Breast epithelium (tissue), 4 donors: ENCODE measurements around the gene ZNF566. TPM values are rescaled to one million over a fixed set of nuclear protein-coding genes. Genes with fewer than 3 reads are reported as not detected.

Experiments
- DNase-seq, 2 donors: peaks; one replicate each; pipeline ENCODE4 v3.0.0-alpha.2; 2019; ENCODE audit warnings: low spot score in 2 of 2
- H3K27ac ChIP-seq, 2 donors: fragments of 200-600 bp; sonication (generic) in 1 of 2; one replicate each; pipeline ENCODE4 v1.5.1; 2016 to 2019; ENCODE audit warnings: mild to moderate bottlenecking in 1 of 2
- H3K27me3 ChIP-seq, 2 donors: fragments of 200-600 bp; sonication (generic) in 1 of 2; one replicate each; pipeline versions ENCODE4 v1.5.1 to v1.6.0; 2017 to 2019; ENCODE audit warnings: control low read depth in 1 of 2, mild to moderate bottlenecking in 1 of 2
- H3K36me3 ChIP-seq: fragments of 200-600 bp; one replicate; pipeline ENCODE4 v1.5.1; 2019
- H3K4me1 ChIP-seq, 2 donors: fragments of 200-600 bp; sonication (generic); one replicate each; pipeline ENCODE4 v1.5.1; 2016 to 2019; ENCODE audit warnings: control low read depth in 1 of 2
- H3K4me3 ChIP-seq, 3 donors: fragments of 200-600 bp; sonication (generic); 1 replicate in 2 of 3; 2 replicates in 1 of 3; pipeline ENCODE4 v1.5.1; 2016 to 2019; ENCODE audit warnings: mild to moderate bottlenecking in 3 of 3, moderate library complexity in 2 of 3
- H3K9me3 ChIP-seq, 2 donors: fragments of 200-600 bp; sonication (generic) in 1 of 2; one replicate each; pipeline ENCODE4 v1.5.1; 2016 to 2019; ENCODE audit warnings: control low read depth in 1 of 2
- POLR2A ChIP-seq: fragments of 450-650 bp; IDR thresholded peaks from one replicate; pipeline ENCODE4 v1.6.1; 2016; ENCODE audit warnings: antibody characterized with exemption, mild to moderate bottlenecking, moderate library complexity
- POLR2AphosphoS5 ChIP-seq, 3 donors: sonication (generic); formaldehyde crosslinking; IDR thresholded peaks; one replicate each; pipeline ENCODE4 v1.6.1; 2017; ENCODE audit warnings: antibody characterized with exemption in 3 of 3
- intact Hi-C: fragments of 100-400 bp; cut with DNase I; formaldehyde crosslinking; loops from one replicate; pipeline ENCODE4 v1.15.1; 2023; ENCODE audit warnings: low total_unique reads
- total RNA-seq, 3 donors: library from RNA; depleted of rRNA; stranded (reverse); fragments of >200 nt; gene quantifications; one replicate each; pipeline ENCODE4 v1.1.0, GENCODE V29; 2016
- TF ChIP-seq, protein P1 (sequence below), 3 donors: fragments of 450-650 bp; IDR thresholded peaks; one replicate each; pipeline ENCODE4 v1.5.1; 2016 to 2017; ENCODE audit warnings: antibody characterized with exemption in 3 of 3, mild to moderate bottlenecking in 3 of 3, moderate library complexity in 3 of 3

The ZNF566 gene
- total RNA-seq, 3 donors from 2014 or later: 10.2 to 14.7 (median 11.4) TPM

DNA sequence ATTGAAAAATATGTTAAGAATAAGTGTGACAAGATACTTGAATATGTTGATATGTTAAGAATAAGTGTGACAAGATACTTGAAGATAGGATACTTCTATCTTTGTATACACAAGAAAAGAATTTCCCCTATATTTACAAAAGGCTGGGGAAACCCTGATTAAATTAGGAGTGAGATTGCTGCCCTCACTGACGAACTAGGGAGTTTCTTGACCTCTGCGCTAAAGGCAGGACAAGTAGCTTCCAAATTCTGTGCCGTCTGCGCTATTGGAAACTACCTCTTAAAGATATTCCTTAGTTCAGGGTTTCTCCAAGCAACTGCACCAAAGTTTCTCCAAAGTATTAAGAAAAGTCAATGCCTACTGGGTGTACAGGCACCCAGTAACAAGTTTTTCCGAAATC is 38.0 kb upstream of the ZNF566 start:
- Histone ChIP-seq H3K4me3 (peak overlapping the region; percentile 69 to 79 (median 78)), H3K27me3 (no peaks in the 10 kb centered on the region), H3K36me3 (peaks cover 18% of the 10 kb centered on the region), H3K4me1 (peaks cover 0 to 10% of the 10 kb centered on the region in 2 donors), H3K9me3 (peaks cover 45 to 67% of the 10 kb centered on the region in 2 donors), H3K27ac (peak overlapping the region in 1 of 2 donors; percentile 97)
- intact Hi-C loops: no loop called here
- DNase-seq: no peak
- TF ChIP-seq, protein P1, sequence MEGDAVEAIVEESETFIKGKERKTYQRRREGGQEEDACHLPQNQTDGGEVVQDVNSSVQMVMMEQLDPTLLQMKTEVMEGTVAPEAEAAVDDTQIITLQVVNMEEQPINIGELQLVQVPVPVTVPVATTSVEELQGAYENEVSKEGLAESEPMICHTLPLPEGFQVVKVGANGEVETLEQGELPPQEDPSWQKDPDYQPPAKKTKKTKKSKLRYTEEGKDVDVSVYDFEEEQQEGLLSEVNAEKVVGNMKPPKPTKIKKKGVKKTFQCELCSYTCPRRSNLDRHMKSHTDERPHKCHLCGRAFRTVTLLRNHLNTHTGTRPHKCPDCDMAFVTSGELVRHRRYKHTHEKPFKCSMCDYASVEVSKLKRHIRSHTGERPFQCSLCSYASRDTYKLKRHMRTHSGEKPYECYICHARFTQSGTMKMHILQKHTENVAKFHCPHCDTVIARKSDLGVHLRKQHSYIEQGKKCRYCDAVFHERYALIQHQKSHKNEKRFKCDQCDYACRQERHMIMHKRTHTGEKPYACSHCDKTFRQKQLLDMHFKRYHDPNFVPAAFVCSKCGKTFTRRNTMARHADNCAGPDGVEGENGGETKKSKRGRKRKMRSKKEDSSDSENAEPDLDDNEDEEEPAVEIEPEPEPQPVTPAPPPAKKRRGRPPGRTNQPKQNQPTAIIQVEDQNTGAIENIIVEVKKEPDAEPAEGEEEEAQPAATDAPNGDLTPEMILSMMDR (IDR thresholded peaks at IDR 0.05): no peak
- TF ChIP-seq POLR2A (no peak), POLR2AphosphoS5 (IDR thresholded peaks at IDR 0.05) (no peak)

DNA sequence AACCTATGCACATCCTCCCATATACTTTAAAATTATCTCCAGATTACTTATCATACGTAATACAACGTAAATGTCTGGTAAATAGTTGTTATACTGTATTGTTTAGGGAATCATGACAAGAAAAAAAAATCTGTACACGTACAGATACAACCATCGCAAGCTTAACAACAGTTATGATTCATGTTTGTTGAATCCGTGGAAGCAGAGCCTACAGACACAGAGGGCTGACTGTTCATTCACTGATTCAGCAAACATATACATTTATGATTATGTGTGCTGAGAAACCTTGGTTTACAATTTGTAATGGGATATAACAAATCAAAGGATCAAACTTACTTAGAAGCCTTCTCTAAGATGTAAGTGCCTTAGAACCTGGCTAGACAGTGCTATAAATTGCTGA is 37.2 kb upstream of the ZNF566 start:
- Histone ChIP-seq H3K4me1 (peaks cover 0 to 10% of the 10 kb centered on the region in 2 donors), H3K4me3 (peak overlapping the region in 1 of 3 donors; percentile 79), H3K9me3 (peaks cover 46 to 68% of the 10 kb centered on the region in 2 donors), H3K36me3 (peaks cover 18% of the 10 kb centered on the region), H3K27ac (no peak overlapping the region), H3K27me3 (no peaks in the 10 kb centered on the region)
- intact Hi-C loops: no loop called here
- DNase-seq: no peak
- no peak for TF ChIP-seq POLR2AphosphoS5 (IDR thresholded peaks at IDR 0.05)
- TF ChIP-seq, protein P1 (IDR thresholded peaks at IDR 0.05): no peak
- TF ChIP-seq POLR2A: no peak

DNA sequence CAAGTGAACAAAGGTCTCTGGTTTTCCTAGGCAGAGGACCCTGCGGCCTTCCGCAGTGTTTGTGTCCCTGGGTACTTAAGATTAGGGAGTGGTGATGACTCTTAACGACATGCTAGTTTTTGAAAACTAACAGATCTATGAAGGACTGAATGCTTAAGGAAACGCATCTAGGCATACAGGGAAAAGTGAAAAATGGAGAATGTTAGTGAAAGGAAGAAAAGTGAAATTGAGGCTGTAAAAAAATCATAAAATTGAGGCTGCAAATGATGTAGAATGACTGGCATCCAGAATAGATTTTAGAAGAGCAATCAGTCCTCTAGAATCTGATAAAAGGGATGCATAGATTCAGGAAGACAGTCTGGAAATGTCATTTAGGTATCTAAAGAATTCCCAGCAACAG is 35.3 kb upstream of the ZNF566 start:
- Histone ChIP-seq H3K27ac (no peak overlapping the region), H3K9me3 (peaks cover 56 to 71% of the 10 kb centered on the region in 2 donors), H3K4me3 (no peak overlapping the region), H3K27me3 (no peaks in the 10 kb centered on the region), H3K4me1 (peaks cover 0 to 10% of the 10 kb centered on the region in 2 donors), H3K36me3 (peaks cover 18% of the 10 kb centered on the region)
- TF ChIP-seq POLR2AphosphoS5 (IDR thresholded peaks at IDR 0.05) (no peak), POLR2A (no peak)
- TF ChIP-seq, protein P1 (IDR thresholded peaks at IDR 0.05): no peak
- no peak for DNase-seq
- intact Hi-C loops: no loop called here

- Histone ChIP-seq H3K27ac (no peak overlapping the region), H3K4me1 (no peaks in the 10 kb centered on the region), H3K27me3 (no peaks in the 10 kb centered on the region), H3K4me3 (no peak overlapping the region), H3K9me3 (peaks cover 91 to 100% of the 10 kb centered on the region in 2 donors), H3K36me3 (peaks cover 38% of the 10 kb centered on the region)
- DNase-seq: no peak
- no peak for TF ChIP-seq POLR2A
- no peak for TF ChIP-seq POLR2AphosphoS5 (IDR thresholded peaks at IDR 0.05)
- TF ChIP-seq, protein P1 (IDR thresholded peaks at IDR 0.05): no peak
- intact Hi-C loops: no loop called here
These were observed 24.8 kb upstream of the ZNF566 start for GRCh38 chr19:36514012-36514612.

DNA sequence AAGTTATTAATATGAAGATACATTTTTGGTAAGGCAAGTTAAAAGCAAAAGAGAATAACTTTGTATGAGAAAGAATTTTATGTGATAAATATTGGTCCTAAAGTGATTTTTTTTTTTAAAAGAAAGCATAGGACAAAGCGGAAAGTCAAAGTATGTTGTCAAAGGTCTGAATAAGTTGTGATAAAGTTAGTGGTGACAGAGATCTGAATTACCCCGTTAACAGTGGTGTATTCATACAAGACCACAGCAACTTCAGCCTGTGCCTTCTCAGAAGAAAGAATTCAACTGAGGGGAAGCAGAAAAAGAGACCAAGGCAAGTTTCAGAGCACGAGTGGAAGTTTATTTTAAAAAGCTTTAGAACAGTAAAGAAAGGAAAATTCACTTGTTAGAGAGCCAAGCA is 19.0 kb upstream of the ZNF566 start:
- peaks cover 87 to 96% of the 10 kb centered on the region in 2 donors for H3K9me3 ChIP-seq
- TF ChIP-seq POLR2AphosphoS5 (IDR thresholded peaks at IDR 0.05): no peak
- no peak for DNase-seq
- no peaks in the 10 kb centered on the region for H3K4me1 ChIP-seq
- H3K4me3 ChIP-seq: no peak overlapping the region
- no peaks in the 10 kb centered on the region for H3K27me3 ChIP-seq
- intact Hi-C loops: no loop called here
- no peaks in the 10 kb centered on the region for H3K36me3 ChIP-seq
- no peak overlapping the region for H3K27ac ChIP-seq
